ENCODE measurements around the gene ORM1. TPM values are rescaled to one million over a fixed set of nuclear protein-coding genes. Genes with fewer than 3 reads are reported as not detected.
"Not testable (repeated sequence)": the region's sequence is repeated elsewhere in the genome, so short reads cannot be mapped to it uniquely, and the experiment has no call there.

The ORM1 gene
- total and polyA plus RNA-seq, 10 donors, result 0.95 to 13.6 (median 2.7) TPM

GRCh38 chr9:114324492-114324891 lies 1.6 kb downstream of the ORM1 start:
- no peaks in the 10 kb centered on the region for H3K4me1 ChIP-seq
- intact Hi-C loops (cut with DNase I; ENCODE audit: low total_unique reads), result no loop called here
- TF ChIP-seq POLR2AphosphoS5 (IDR thresholded peaks at IDR 0.05) (no peak), CTCF (IDR thresholded peaks at IDR 0.05 in 8 of 11, conservative IDR thresholded peaks at IDR 0.05 in 3 of 11) (no peak), POLR2A (IDR thresholded peaks at IDR 0.05) (no peak)
- H3K9me3 ChIP-seq, result no peaks in the 10 kb centered on the region
- no peak overlapping the region for H3K27ac ChIP-seq
- WGBS, 5 donors, result 91 to 97% (median 92%) methylated on average over 8 of the region's 8 CpGs
- DNase-seq, result peak; percentile 37
- H3K4me3 ChIP-seq, result no peak overlapping the region
- no peaks in the 10 kb centered on the region for H3K36me3 ChIP-seq
- H3K27me3 ChIP-seq (replicated peaks in 1 of 7), result peaks cover 0 to 25% (median 0%) of the 10 kb centered on the region in 7 donors

DNA sequence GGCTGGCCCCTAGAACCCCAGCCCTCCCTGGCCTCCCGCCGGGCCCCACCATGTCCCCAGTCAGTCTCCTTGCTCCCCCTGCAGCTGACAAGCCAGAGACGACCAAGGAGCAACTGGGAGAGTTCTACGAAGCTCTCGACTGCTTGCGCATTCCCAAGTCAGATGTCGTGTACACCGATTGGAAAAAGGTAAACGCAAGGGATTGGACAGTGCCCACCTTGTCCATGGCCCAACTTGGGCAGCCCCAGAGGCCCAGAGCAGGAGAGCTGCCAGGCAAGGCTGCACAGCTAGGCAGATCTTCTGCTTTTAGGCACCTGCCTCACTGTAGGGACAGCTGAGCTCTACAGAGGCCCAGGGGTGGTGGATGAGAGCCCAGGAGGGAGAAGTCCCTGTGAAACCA lies 2.1 kb downstream of the ORM1 start:
- H3K27ac ChIP-seq; H3K4me1 ChIP-seq; DNase-seq; H3K9me3 ChIP-seq; H3K4me3 ChIP-seq; H3K36me3 ChIP-seq; intact Hi-C loops (cut with DNase I; ENCODE audit: low total_unique reads): not testable (repeated sequence)
- peaks cover 0 to 22% (median 0%) of the 10 kb centered on the region in 7 donors for H3K27me3 ChIP-seq (replicated peaks in 1 of 7)
- 86 to 95% (median 91%) methylated on average over 5 to 9 of the region's 9 CpGs for WGBS, 5 donors

DNA sequence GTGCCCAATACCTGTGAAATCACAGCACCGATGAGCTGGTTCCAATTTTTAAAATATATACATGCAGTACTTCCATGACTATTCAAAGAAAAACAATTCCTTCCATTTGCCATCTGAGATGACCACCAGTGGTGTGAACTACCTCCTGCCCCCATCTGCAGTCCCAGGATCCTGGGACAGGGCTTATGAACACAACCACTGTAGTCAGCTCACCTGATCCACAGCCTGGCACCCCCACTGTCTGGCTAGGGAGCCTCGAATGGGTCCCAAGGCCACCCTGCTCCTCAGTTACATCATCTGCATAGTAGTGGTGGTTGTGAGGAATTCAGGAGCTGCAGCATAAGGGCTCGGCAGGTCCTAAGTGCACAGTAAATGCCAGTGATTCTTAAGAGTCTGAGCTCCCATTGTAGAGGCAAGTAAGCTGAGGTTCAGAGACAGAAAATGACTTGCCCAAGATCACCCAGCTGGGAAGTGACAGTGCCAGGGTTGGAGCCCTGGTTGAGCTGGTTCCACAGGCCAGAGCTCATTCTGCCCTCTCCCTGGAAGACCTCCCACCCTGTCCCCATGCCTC lies 2.9 kb downstream of the ORM1 start:
- peaks cover 0 to 14% (median 0%) of the 10 kb centered on the region in 7 donors for H3K27me3 ChIP-seq (replicated peaks in 1 of 7)
- 78 to 95% (median 85%) methylated on average over 3 of the region's 3 CpGs for WGBS, 5 donors
- intact Hi-C loops (cut with DNase I; ENCODE audit: low total_unique reads); DNase-seq; H3K27ac ChIP-seq; H3K4me1 ChIP-seq; H3K9me3 ChIP-seq; H3K36me3 ChIP-seq; H3K4me3 ChIP-seq: not testable (repeated sequence)

- H3K27ac ChIP-seq, result no peak overlapping the region
- no peaks in the 10 kb centered on the region for H3K36me3 ChIP-seq
- no peaks in the 10 kb centered on the region for H3K27me3 ChIP-seq (replicated peaks in 1 of 7)
- no peaks in the 10 kb centered on the region for H3K9me3 ChIP-seq
- peaks cover 0 to 11% (median 0%) of the 10 kb centered on the region in 6 donors for H3K4me1 ChIP-seq
- H3K4me3 ChIP-seq, result no peak overlapping the region
- 86 to 95% (median 93%) methylated on average over 8 of the region's 8 CpGs for WGBS, 5 donors
- intact Hi-C loops (cut with DNase I; ENCODE audit: low total_unique reads), result no loop called here
- no peak for TF ChIP-seq POLR2AphosphoS5 (IDR thresholded peaks at IDR 0.05)
- TF ChIP-seq POLR2A (IDR thresholded peaks at IDR 0.05), result no peak
- TF ChIP-seq CTCF (IDR thresholded peaks at IDR 0.05 in 8 of 11, conservative IDR thresholded peaks at IDR 0.05 in 3 of 11), result no peak
- DNase-seq, result no peak
Observed at GRCh38 chr9:114327749-114328148, 4.9 kb downstream of the ORM1 start.

DNA sequence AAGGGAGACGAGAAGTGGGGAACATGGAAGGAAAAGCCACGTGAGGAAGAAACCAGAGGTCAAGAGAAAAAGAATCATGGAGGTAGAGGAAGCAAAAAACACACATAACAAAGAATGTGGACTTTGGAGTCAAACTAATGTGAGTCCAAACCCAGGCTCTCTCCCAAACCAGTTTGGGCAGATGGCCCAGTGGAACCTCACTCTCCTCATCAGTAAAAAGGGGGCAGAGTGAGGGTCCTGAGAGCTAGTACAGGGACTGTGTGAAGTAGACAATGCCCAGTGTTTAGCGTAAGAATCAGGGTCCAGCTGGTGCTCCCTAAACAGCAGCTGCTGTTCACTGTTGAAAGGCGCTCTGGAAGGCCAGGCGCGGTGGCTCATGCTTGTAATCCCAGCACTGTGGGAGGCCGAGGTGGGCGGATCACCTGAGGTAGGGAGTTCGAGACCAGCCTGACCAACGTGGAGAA lies 5.5 kb downstream of the ORM1 start:
- H3K27me3 ChIP-seq (replicated peaks in 1 of 7); H3K27ac ChIP-seq; H3K36me3 ChIP-seq; intact Hi-C loops (cut with DNase I; ENCODE audit: low total_unique reads); H3K4me3 ChIP-seq; H3K9me3 ChIP-seq: not testable (repeated sequence)
- H3K4me1 ChIP-seq, result peaks cover 0 to 11% (median 0%) of the 10 kb centered on the region in 6 donors
- 76 to 90% (median 88%) methylated on average over 10 of the region's 10 CpGs for WGBS, 5 donors
- peak; percentile 66 for DNase-seq

DNA sequence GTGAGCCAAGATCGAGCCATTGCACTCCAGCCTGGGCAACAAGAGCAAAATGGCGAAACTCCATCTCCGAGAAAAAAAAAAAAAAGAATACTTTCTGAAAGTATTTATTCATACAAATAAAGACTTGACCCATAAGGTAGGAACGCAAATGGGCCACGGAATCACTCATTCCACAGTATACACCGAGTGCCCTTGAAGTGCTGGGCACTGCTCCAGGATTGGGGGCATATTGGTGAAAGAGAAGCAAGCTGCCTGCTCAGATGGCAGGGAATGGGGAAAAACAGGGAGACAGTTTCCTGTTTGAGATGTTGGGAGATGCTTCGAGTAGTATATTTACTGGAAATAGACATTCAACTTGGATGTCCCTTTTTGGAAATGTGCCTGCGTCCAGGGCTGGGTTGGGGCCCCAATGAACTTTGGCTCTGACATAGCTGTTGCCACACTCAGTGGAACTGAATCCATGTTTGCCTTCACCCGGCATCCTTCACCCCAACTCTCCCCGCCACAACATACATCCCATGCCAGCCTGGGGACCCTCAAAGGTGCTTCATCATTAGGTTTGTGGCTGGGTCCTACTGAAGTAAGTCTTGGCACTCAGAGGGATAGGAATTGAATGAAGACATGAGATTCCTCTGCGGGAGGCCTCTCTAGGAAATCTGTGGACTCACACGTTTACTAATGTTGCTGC lies 6.2 kb downstream of the ORM1 start:
- H3K36me3 ChIP-seq; H3K4me3 ChIP-seq; H3K27me3 ChIP-seq (replicated peaks in 1 of 7); H3K9me3 ChIP-seq; H3K27ac ChIP-seq; DNase-seq; intact Hi-C loops (cut with DNase I; ENCODE audit: low total_unique reads): not testable (repeated sequence)
- peaks cover 0 to 11% (median 0%) of the 10 kb centered on the region in 6 donors for H3K4me1 ChIP-seq
- WGBS, 5 donors, result 78 to 83% (median 81%) methylated on average over 9 to 11 of the region's 12 CpGs

DNA sequence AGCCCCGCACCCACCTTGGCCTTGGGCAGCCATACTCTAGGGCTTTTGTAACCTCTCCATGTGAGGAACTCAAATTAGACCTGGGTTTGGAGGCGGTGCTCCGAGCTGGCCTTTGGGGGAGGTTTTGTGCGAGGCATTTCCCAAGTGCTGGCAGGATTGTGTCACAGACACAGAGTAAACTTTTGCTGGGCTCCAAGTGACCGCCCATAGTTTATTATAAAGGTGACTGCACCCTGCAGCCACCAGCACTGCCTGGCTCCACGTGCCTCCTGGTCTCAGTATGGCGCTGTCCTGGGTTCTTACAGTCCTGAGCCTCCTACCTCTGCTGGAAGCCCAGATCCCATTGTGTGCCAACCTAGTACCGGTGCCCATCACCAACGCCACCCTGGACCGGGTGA lies 6.7 kb downstream of the ORM1 start, which contains the start of gene ORM2:
TSS of gene ORM2 (plus strand) at position 245 of the 398 bp plus-strand sequence. CDS start at position 281, 36 bp downstream.
- H3K27me3 ChIP-seq (replicated peaks in 1 of 7); H3K27ac ChIP-seq; intact Hi-C loops (cut with DNase I; ENCODE audit: low total_unique reads); H3K9me3 ChIP-seq; H3K36me3 ChIP-seq; DNase-seq; H3K4me3 ChIP-seq: not testable (repeated sequence)
- peaks cover 0 to 11% (median 0%) of the 10 kb centered on the region in 6 donors for H3K4me1 ChIP-seq
- 83 to 100% methylated on average over 1 of the region's 10 CpGs; no CpG with 5 or more reads in 3 of the 5 donors for WGBS, 5 donors
